WERI-Rb-1 (cell line): ENCODE measurements around the gene MTRR.

Experiments used
- DNase-seq: peaks from one replicate; pipeline ENCODE4 v3.0.0-alpha.2; 2020
- H3K27ac ChIP-seq: fragments of 250-450 bp; sonication (Bioruptor Pico); 2 replicates; pipeline ENCODE4 v1.5.1; 2020; ENCODE audit warnings: mild to moderate bottlenecking, moderate library complexity
- H3K27me3 ChIP-seq: fragments of 250-450 bp; sonication (Bioruptor Pico); 2 replicates; pipeline ENCODE4 v1.5.1; 2021; ENCODE audit warnings: mild to moderate bottlenecking, low read depth, moderate library complexity; ENCODE audit not compliant: insufficient read depth, severe bottlenecking
- H3K36me3 ChIP-seq: fragments of 250-450 bp; sonication (Bioruptor Pico); 2 replicates; pipeline ENCODE4 v1.5.1; 2020; ENCODE audit warnings: mild to moderate bottlenecking, moderate library complexity
- H3K4me3 ChIP-seq: 2 replicates; pipeline ENCODE4 v1.5.1; 2011; ENCODE audit warnings: low read depth, mild to moderate bottlenecking, control low read depth, low read length
- H3K9me3 ChIP-seq: fragments of 250-450 bp; sonication (Bioruptor Pico); 2 replicates; pipeline ENCODE4 v1.5.1; 2021; ENCODE audit warnings: mild to moderate bottlenecking, moderate library complexity; ENCODE audit not compliant: severe bottlenecking
- TF ChIP-seq, protein P1 (sequence below): IDR thresholded peaks from 2 replicates; pipeline ENCODE4 v1.5.1; 2011; ENCODE audit warnings: low read depth, mild to moderate bottlenecking, control low read depth, inconsistent platforms, low read length

The MTRR gene

GRCh38 chr5:7947301-7947700, 78.4 kb downstream of the MTRR start:
- TF ChIP-seq, protein P1, sequence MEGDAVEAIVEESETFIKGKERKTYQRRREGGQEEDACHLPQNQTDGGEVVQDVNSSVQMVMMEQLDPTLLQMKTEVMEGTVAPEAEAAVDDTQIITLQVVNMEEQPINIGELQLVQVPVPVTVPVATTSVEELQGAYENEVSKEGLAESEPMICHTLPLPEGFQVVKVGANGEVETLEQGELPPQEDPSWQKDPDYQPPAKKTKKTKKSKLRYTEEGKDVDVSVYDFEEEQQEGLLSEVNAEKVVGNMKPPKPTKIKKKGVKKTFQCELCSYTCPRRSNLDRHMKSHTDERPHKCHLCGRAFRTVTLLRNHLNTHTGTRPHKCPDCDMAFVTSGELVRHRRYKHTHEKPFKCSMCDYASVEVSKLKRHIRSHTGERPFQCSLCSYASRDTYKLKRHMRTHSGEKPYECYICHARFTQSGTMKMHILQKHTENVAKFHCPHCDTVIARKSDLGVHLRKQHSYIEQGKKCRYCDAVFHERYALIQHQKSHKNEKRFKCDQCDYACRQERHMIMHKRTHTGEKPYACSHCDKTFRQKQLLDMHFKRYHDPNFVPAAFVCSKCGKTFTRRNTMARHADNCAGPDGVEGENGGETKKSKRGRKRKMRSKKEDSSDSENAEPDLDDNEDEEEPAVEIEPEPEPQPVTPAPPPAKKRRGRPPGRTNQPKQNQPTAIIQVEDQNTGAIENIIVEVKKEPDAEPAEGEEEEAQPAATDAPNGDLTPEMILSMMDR, result no peak
- Histone ChIP-seq H3K36me3 (no peaks in the 10 kb centered on the region), H3K9me3 (no peaks in the 10 kb centered on the region), H3K27me3 (peaks cover 13% of the 10 kb centered on the region), H3K4me3 (no peak overlapping the region), H3K27ac (no peak overlapping the region)
- no peak for DNase-seq
